T-helper 2 cell treated with Interferon-gamma antibody and Interleukin-4, amounts not matched to agents 100 ng/mL and 5 ng/mL, for 36 hours (primary cell): Measurements from ENCODE around the gene COLEC12. TPM values are rescaled to one million over a fixed set of nuclear protein-coding genes. Genes with fewer than 3 reads are reported as not detected.

ENCODE experiments used
- intact Hi-C: fragments of 100-400 bp; cut with micrococcal nuclease; formaldehyde crosslinking; loops from one replicate; pipeline ENCODE4 v1.15.1; 2023
- total RNA-seq: library from RNA; stranded (reverse); gene quantifications from 2 replicates; pipeline ENCODE4 v1.2.3, GENCODE V29; 2022

The COLEC12 gene
- total RNA-seq, 1 donor from 2014 or later, result not detected

GRCh38 chr18:390741-391478 is 109.6 kb downstream of the COLEC12 start:
- intact Hi-C loops, result no loop called here

- intact Hi-C loops, result no loop called here
These were observed 110.7 kb downstream of the COLEC12 start for GRCh38 chr18:389658-390357.

DNA sequence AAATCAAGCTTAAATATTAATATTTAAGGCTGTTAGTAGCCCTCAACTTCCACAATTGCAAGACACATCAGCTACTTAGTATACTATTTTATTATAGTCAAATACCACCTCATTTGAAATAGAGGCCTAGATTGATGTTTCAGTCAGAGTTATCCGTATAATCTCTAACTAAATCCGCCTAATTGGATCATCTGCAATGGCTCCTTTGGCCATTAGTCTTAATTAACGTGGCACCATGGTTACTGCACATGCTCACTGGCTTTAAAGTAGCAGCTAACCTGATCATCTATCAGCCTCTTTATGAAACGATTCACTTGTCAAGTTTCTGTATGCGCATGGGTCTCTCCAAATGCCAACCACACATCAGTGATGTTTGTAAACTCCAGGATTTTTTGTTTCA is 112.3 kb downstream of the COLEC12 start:
- intact Hi-C loops, result no loop called here

GRCh38 chr18:386994-387393 is 113.5 kb downstream of the COLEC12 start:
- intact Hi-C loops, result no loop called here

DNA sequence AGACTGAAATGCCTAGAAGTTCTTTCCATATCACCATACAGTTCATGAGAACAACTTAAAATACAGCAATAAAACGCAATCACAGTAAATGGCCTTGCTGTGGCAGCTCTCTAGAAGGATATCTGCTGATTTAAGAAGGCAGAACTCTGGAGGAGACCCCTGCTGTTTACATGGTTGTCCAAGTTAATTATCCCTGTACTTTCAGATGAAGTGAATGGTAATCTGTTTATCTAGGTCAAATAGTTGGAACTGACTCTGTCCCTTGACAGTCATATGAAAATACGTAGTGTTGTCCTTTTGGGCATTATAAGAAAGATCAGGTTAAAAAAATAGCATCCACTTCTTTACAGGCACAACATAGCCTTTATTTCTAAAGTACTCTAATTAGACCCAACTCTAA is 115.6 kb downstream of the COLEC12 start:
- intact Hi-C loops, result no loop called here

GRCh38 chr18:383135-383534 is 117.4 kb downstream of the COLEC12 start:
- intact Hi-C loops, result no loop called here

- intact Hi-C loops, result no loop called here
These were observed 118.0 kb downstream of the COLEC12 start for GRCh38 chr18:382423-382984.

GRCh38 chr18:379681-380330 is 120.7 kb downstream of the COLEC12 start:
- intact Hi-C loops, result no loop called here

DNA sequence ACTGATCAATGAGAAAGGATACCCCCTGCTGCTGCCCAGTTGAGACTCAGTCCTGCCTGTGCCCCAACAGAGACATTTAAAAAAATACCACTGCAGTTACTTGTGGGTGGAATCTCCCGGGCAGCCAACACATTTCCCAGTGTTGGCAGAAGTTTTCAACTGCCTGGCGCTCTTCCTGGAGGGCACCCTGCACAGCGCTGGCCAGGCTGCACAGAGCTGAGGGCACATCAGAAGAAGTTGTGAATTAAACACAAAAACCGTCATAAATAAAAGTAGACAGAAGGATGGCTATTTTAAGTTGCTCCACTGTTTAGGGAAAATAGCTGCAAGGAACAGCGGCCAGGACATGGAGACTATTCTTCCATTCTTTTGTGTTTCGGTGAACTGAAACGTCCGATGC is 122.4 kb downstream of the COLEC12 start:
- intact Hi-C loops, result no loop called here

DNA sequence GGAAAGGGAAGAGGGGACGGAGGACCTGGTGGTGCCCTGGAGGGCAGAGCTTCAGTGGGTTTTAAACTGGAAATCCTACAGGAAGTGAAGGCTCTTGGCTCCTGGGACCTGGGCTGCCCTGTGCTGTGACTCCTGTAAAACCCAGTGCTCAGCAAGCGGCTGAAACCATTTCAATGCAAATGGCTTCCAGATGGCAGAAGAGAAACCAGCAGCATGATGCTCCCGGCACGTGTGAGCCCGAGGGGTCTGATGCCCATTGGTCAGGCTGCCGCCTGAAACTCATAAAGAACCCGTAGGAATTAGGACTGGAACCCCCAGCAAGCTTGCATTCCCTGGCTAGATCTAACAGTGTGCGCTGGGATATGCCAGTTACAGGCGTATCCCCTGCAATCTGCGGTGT is 123.4 kb downstream of the COLEC12 start:
- intact Hi-C loops, result no loop called here

DNA sequence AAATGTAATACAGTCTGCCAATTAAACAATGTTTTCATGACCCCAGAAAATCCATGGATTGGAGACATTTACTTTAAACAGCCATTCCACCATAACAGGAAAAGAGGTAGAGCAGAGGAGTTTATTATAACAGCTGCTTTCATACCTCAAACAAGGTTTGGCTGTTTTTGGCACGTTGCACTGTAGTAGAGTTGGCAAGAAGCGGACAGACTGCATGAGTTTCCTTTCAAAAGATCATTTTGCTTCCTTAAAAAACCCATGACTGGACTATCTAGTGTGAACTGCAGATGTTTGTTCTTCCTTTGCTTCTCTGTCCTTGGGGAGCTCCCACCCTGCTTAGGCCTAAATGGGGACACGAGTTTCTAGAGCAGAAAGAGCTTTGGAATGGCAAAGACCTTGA is 124.2 kb downstream of the COLEC12 start:
- intact Hi-C loops, result no loop called here

GRCh38 chr18:374721-375168 is 125.8 kb downstream of the COLEC12 start:
- intact Hi-C loops, result no loop called here

DNA sequence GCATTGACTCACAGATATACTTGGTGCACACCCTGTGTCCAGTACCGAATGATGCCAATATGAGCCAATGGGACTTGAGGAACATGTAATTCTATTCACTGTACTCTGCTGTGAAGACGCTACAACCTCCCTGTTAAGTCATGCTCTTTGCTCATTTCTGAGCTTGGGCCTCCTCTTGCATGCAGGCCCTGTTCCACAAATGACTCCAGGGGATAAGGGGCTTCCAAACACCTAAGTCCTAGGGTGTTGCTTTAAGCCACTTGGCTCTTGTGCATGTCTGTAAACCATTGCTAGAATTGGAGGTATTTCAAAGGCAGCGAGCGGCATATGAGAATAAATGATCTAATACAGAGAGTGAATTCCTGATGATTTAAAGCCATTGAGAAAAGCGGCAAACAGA is 126.7 kb downstream of the COLEC12 start:
- intact Hi-C loops, result no loop called here

GRCh38 chr18:371609-371982 is 128.9 kb downstream of the COLEC12 start:
- intact Hi-C loops, result no loop called here

GRCh38 chr18:370751-371608 is 129.5 kb downstream of the COLEC12 start:
- intact Hi-C loops, result no loop called here

DNA sequence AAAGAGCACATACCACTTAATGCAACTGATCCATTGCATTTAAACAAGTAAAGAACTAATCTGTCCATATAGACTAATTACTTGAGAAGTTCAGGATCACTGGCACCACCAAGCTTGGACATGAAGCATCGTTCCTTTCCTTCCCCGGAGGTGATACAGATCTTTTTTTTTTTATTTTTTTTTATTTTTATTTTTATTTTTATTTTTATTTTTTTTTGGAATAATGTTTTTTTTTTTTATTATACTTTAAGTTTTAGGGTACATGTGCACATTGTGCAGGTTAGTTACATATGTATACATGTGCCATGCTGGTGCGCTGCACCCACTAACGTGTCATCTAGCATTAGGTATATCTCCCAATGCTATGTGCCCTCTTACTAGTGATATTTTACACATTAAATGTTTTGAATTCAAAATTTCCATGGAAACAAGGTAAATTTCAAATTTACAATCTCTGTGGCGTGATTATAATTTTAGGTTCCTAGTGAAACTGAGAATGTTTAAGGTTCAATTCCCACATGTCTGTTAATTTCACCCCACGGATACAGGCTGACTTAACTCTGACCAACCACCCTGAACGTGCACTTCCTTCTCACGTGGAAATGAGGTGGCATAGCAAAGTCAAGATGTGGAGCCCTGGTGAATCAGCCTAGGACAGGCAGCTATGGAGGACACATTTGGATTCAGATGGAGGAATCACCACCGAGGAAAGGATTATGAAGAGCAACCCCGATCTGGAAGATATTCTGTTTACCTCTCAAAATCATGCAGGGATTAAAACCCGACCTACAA is 131.1 kb downstream of the COLEC12 start:
- intact Hi-C loops, result no loop called here

GRCh38 chr18:366466-367061 is 133.9 kb downstream of the COLEC12 start:
- intact Hi-C loops, result no loop called here

GRCh38 chr18:365651-366050 is 134.8 kb downstream of the COLEC12 start:
- intact Hi-C loops, result no loop called here

- intact Hi-C loops, result no loop called here
These were observed 136.2 kb downstream of the COLEC12 start for GRCh38 chr18:364256-364826.
